ENCODE measurements around the gene PMPCB. TPM values are rescaled to one million over a fixed set of nuclear protein-coding genes. Genes with fewer than 3 reads are reported as not detected.

The PMPCB gene
- total and polyA plus RNA-seq, 2 donors (not counting 1 experiment from before 2014, with no cell fraction given) = 62.8 to 94.4 TPM

GRCh38 chr7:103292122-103292521, 5.1 kb upstream of the PMPCB start:
- H3K9ac ChIP-seq (ENCODE audit: insufficient read depth, low read length) = no peak overlapping the region
- TF ChIP-seq CTCF (conservative IDR thresholded peaks at IDR 0.05 in 1 of 2, IDR thresholded peaks at IDR 0.05 in 1 of 2; ENCODE audit: low read depth in 1 of 2, low read length in 2 of 2) (no peak), EZH2 (IDR thresholded peaks at IDR 0.05; ENCODE audit: low read length, missing control alignments) (no peak)
- H3K9me3 ChIP-seq (ENCODE audit: control insufficient read depth, insufficient read depth, low read depth, low read length) = no peaks in the 10 kb centered on the region
- no peaks in the 10 kb centered on the region for H3K36me3 ChIP-seq (ENCODE audit: control insufficient read depth, insufficient read depth, low read length)
- H3K27ac ChIP-seq (ENCODE audit: insufficient read depth, low read length) = no peak overlapping the region
- no peak overlapping the region for H2AFZ ChIP-seq (ENCODE audit: low read length)
- no peak for DNase-seq (ENCODE audit: low read depth in 2 of 2)
- no peak overlapping the region for H3K4me2 ChIP-seq (ENCODE audit: extremely low read depth, insufficient read depth, low read length)
- H3K27me3 ChIP-seq (ENCODE audit: control insufficient read depth, insufficient read depth, low read length) = peaks cover 8% of the 10 kb centered on the region
- H3K4me1 ChIP-seq (ENCODE audit: control insufficient read depth, extremely low read depth, insufficient read depth, low read length) = peaks cover 4% of the 10 kb centered on the region
- no peaks in the 10 kb centered on the region for H4K20me1 ChIP-seq (ENCODE audit: control insufficient read depth, extremely low read depth, insufficient read depth, low read length)
- no peaks in the 10 kb centered on the region for H3K79me2 ChIP-seq (ENCODE audit: control insufficient read depth, insufficient read depth, low read length)
- H3K4me3 ChIP-seq (replicated peaks in 1 of 4; ENCODE audit: control extremely low read depth in 1 of 4, insufficient read depth in 1 of 4, low read depth in 3 of 4, low read length in 4 of 4) = no peak overlapping the region

GRCh38 chr7:103293526-103293925, 3.7 kb upstream of the PMPCB start:
- Histone ChIP-seq H2AFZ (ENCODE audit: low read length) (no peak overlapping the region), H4K20me1 (ENCODE audit: control insufficient read depth, extremely low read depth, insufficient read depth, low read length) (no peaks in the 10 kb centered on the region), H3K9ac (ENCODE audit: insufficient read depth, low read length) (no peak overlapping the region), H3K4me2 (ENCODE audit: extremely low read depth, insufficient read depth, low read length) (no peak overlapping the region), H3K4me1 (ENCODE audit: control insufficient read depth, extremely low read depth, insufficient read depth, low read length) (peaks cover 8% of the 10 kb centered on the region), H3K27me3 (ENCODE audit: control insufficient read depth, insufficient read depth, low read length) (peaks cover 8% of the 10 kb centered on the region), H3K4me3 (replicated peaks in 1 of 4; ENCODE audit: control extremely low read depth in 1 of 4, insufficient read depth in 1 of 4, low read depth in 3 of 4, low read length in 4 of 4) (no peak overlapping the region), H3K79me2 (ENCODE audit: control insufficient read depth, insufficient read depth, low read length) (peaks cover 12% of the 10 kb centered on the region), H3K9me3 (ENCODE audit: control insufficient read depth, insufficient read depth, low read depth, low read length) (no peaks in the 10 kb centered on the region), H3K36me3 (ENCODE audit: control insufficient read depth, insufficient read depth, low read length) (no peaks in the 10 kb centered on the region), H3K27ac (ENCODE audit: insufficient read depth, low read length) (no peak overlapping the region)
- no peak for DNase-seq (ENCODE audit: low read depth in 2 of 2)
- TF ChIP-seq CTCF (conservative IDR thresholded peaks at IDR 0.05 in 1 of 2, IDR thresholded peaks at IDR 0.05 in 1 of 2; ENCODE audit: low read depth in 1 of 2, low read length in 2 of 2) (no peak), EZH2 (IDR thresholded peaks at IDR 0.05; ENCODE audit: low read length, missing control alignments) (no peak)

GRCh38 chr7:103297837-103298179, 573 bp downstream of the PMPCB start:
- H3K4me2 ChIP-seq (ENCODE audit: extremely low read depth, insufficient read depth, low read length) = peak overlapping the region; percentile 91
- peak overlapping the region; percentile 66 to 96 (median 88) for H3K4me3 ChIP-seq (replicated peaks in 1 of 4; ENCODE audit: control extremely low read depth in 1 of 4, insufficient read depth in 1 of 4, low read depth in 3 of 4, low read length in 4 of 4)
- DNase-seq (ENCODE audit: low read depth in 2 of 2) = no peak
- TF ChIP-seq EZH2 (IDR thresholded peaks at IDR 0.05; ENCODE audit: low read length, missing control alignments) (no peak), CTCF (conservative IDR thresholded peaks at IDR 0.05 in 1 of 2, IDR thresholded peaks at IDR 0.05 in 1 of 2; ENCODE audit: low read depth in 1 of 2, low read length in 2 of 2) (no peak)
- H3K36me3 ChIP-seq (ENCODE audit: control insufficient read depth, insufficient read depth, low read length) = peaks cover 4% of the 10 kb centered on the region
- no peaks in the 10 kb centered on the region for H3K9me3 ChIP-seq (ENCODE audit: control insufficient read depth, insufficient read depth, low read depth, low read length)
- peaks cover 8% of the 10 kb centered on the region for H3K4me1 ChIP-seq (ENCODE audit: control insufficient read depth, extremely low read depth, insufficient read depth, low read length)
- H3K79me2 ChIP-seq (ENCODE audit: control insufficient read depth, insufficient read depth, low read length) = peaks cover 19% of the 10 kb centered on the region
- peak overlapping the region; percentile 96 for H3K9ac ChIP-seq (ENCODE audit: insufficient read depth, low read length)
- H3K27ac ChIP-seq (ENCODE audit: insufficient read depth, low read length) = peak overlapping the region; percentile 95
- no peaks in the 10 kb centered on the region for H3K27me3 ChIP-seq (ENCODE audit: control insufficient read depth, insufficient read depth, low read length)
- H2AFZ ChIP-seq (ENCODE audit: low read length) = peak overlapping the region; percentile 73
- H4K20me1 ChIP-seq (ENCODE audit: control insufficient read depth, extremely low read depth, insufficient read depth, low read length) = no peaks in the 10 kb centered on the region
